OCI-LY7 (cell line): Measurements from ENCODE around the gene SHISAL2A.

Source experiments
- EZH2phosphoT487 ChIP-seq: fragments of 200-600 bp; sonication (generic); IDR thresholded peaks from 2 replicates; pipeline ENCODE4 v1.6.1; 2018; ENCODE audit warnings: low read depth, borderline replicate concordance, mild to moderate bottlenecking, mixed run types, antibody characterized with exemption, low read length, moderate library complexity, mixed read lengths
- TF ChIP-seq, protein P1 (sequence below): fragments of 200-600 bp; sonication (generic); conservative IDR thresholded peaks from 2 replicates; pipeline ENCODE4 v1.5.1; 2014; ENCODE audit warnings: mild to moderate bottlenecking, antibody characterized with exemption, low read length, moderate library complexity, mixed read lengths

DNA sequence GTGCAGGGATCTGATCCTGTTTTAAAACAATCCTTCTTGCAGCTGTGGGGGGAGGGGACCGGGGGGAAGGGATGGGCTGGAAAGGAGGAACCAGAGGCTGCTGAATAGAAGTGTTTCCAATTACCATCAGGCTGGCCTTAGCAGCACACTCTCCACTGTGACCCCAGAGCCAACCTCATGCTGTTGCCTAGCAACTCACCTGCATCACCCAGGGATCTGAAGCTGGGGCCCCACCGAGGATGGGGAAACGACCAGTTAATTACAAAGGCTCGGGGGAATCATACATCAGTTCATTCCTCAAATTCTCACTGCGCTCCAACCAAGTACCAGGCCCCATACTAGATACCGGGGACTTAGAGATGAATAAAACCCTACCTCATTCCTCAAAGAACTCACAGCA is 42.7 kb upstream of the SHISAL2A start:
- TF ChIP-seq, protein P1, sequence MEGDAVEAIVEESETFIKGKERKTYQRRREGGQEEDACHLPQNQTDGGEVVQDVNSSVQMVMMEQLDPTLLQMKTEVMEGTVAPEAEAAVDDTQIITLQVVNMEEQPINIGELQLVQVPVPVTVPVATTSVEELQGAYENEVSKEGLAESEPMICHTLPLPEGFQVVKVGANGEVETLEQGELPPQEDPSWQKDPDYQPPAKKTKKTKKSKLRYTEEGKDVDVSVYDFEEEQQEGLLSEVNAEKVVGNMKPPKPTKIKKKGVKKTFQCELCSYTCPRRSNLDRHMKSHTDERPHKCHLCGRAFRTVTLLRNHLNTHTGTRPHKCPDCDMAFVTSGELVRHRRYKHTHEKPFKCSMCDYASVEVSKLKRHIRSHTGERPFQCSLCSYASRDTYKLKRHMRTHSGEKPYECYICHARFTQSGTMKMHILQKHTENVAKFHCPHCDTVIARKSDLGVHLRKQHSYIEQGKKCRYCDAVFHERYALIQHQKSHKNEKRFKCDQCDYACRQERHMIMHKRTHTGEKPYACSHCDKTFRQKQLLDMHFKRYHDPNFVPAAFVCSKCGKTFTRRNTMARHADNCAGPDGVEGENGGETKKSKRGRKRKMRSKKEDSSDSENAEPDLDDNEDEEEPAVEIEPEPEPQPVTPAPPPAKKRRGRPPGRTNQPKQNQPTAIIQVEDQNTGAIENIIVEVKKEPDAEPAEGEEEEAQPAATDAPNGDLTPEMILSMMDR = no peak
- TF ChIP-seq EZH2phosphoT487 = no peak
